Measurements from ENCODE around the gene CBY2. TPM values are rescaled to one million over a fixed set of nuclear protein-coding genes. Genes with fewer than 3 reads are reported as not detected.

The CBY2 gene
- total and polyA plus RNA-seq, 2 of the 4 experiments (the other 2 are of a cell fraction), result not detected

GRCh38 chr13:45662162-45662561, 40.0 kb upstream of the CBY2 start:
- H4K91ac ChIP-seq (ENCODE audit: insufficient read depth, low read depth, low read length), result no peak overlapping the region
- no peaks in the 10 kb centered on the region for H4K20me1 ChIP-seq (ENCODE audit: insufficient read depth, low read length)
- POLR2A ChIA-PET (ENCODE audit: unreplicated experiment), result no interaction called here
- H3K4ac ChIP-seq (ENCODE audit: low read depth, low read length), result no peak overlapping the region
- H4K5ac ChIP-seq (ENCODE audit: low read depth, low read length), result no peak overlapping the region
- intact Hi-C loops (cut with micrococcal nuclease) (no loop called here), dilution Hi-C loops (cut with HindIII; ENCODE audit: low sequenced_read_pairs, unreplicated experiment) (no loop called here), in situ Hi-C loops (cut with MboI; ENCODE audit: low sequenced_read_pairs) (no loop called here)
- no peak overlapping the region for H2AK9ac ChIP-seq (replicated peaks; ENCODE audit: low read depth, low read length, poor library complexity)
- no peaks in the 10 kb centered on the region for H3K9me3 ChIP-seq (ENCODE audit: control insufficient read depth, insufficient read depth, low read length)
- WGBS, 2 experiments (ENCODE audit: extremely low coverage in 2 of 2, insufficient read length in 1 of 2), result 0% methylated on average over 1 of the region's 1 CpG; no CpG with 5 or more reads in 1 of the 2 experiments
- H3K18ac ChIP-seq (ENCODE audit: low read depth, low read length), result no peak overlapping the region
- no peak overlapping the region for H2AK5ac ChIP-seq (ENCODE audit: low read depth, low read length)
- no peak overlapping the region for H3K4me3 ChIP-seq (ENCODE audit: insufficient read depth, low read depth, low read length)
- H3K9ac ChIP-seq (ENCODE audit: low read depth, low read length), result no peak overlapping the region
- H3K79me1 ChIP-seq (ENCODE audit: low read depth in 1 of 2, low read length in 2 of 2), result no peaks in the 10 kb centered on the region
- no peak overlapping the region for H2BK15ac ChIP-seq (ENCODE audit: low read depth, low read length)
- no peak overlapping the region for H4K8ac ChIP-seq (ENCODE audit: low read depth in 2 of 2, low read length in 2 of 2)
- H3K23ac ChIP-seq (ENCODE audit: low read depth, low read length), result no peak overlapping the region
- H2BK5ac ChIP-seq (ENCODE audit: low read depth, low read length, poor library complexity, severe bottlenecking), result no peak overlapping the region
- no peak overlapping the region for H3K4me2 ChIP-seq (ENCODE audit: low read depth, low read length)
- H2BK120ac ChIP-seq (ENCODE audit: low read depth, low read length), result no peak overlapping the region
- H2BK20ac ChIP-seq (ENCODE audit: low read depth, low read length), result no peak overlapping the region
- H2AFZ ChIP-seq (replicated peaks; ENCODE audit: low read length, poor library complexity), result no peak overlapping the region
- TF ChIP-seq MAZ (IDR thresholded peaks at IDR 0.05; ENCODE audit: borderline replicate concordance, low read depth, low read length), result no peak
- no peak for TF ChIP-seq SMC3 (IDR thresholded peaks at IDR 0.05; ENCODE audit: low read depth, low read length)
- TF ChIP-seq CHD1 (IDR thresholded peaks at IDR 0.05; ENCODE audit: low read depth, low read length), result no peak
- no peak for TF ChIP-seq BHLHE40 (IDR thresholded peaks at IDR 0.05; ENCODE audit: low read depth, low read length)
- no peak for TF ChIP-seq FOS (IDR thresholded peaks at IDR 0.05; ENCODE audit: low read depth, low read length)
- TF ChIP-seq MAFK (IDR thresholded peaks at IDR 0.05; ENCODE audit: low read depth, low read length), result no peak
- TF ChIP-seq RCOR1 (IDR thresholded peaks at IDR 0.05; ENCODE audit: insufficient replicate concordance, low read length), result no peak
- TF ChIP-seq USF2 (IDR thresholded peaks at IDR 0.05; ENCODE audit: low read depth, low read length), result no peak
- TF ChIP-seq CEBPB (IDR thresholded peaks at IDR 0.05; ENCODE audit: low read depth, low read length), result no peak
- no peak for TF ChIP-seq NFE2L2 (IDR thresholded peaks at IDR 0.05; ENCODE audit: low read depth, low read length)
- TF ChIP-seq, protein P1, sequence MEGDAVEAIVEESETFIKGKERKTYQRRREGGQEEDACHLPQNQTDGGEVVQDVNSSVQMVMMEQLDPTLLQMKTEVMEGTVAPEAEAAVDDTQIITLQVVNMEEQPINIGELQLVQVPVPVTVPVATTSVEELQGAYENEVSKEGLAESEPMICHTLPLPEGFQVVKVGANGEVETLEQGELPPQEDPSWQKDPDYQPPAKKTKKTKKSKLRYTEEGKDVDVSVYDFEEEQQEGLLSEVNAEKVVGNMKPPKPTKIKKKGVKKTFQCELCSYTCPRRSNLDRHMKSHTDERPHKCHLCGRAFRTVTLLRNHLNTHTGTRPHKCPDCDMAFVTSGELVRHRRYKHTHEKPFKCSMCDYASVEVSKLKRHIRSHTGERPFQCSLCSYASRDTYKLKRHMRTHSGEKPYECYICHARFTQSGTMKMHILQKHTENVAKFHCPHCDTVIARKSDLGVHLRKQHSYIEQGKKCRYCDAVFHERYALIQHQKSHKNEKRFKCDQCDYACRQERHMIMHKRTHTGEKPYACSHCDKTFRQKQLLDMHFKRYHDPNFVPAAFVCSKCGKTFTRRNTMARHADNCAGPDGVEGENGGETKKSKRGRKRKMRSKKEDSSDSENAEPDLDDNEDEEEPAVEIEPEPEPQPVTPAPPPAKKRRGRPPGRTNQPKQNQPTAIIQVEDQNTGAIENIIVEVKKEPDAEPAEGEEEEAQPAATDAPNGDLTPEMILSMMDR (conservative IDR thresholded peaks at IDR 0.05; ENCODE audit: low read depth, low read length), result no peak
- no peak for TF ChIP-seq ELK1 (IDR thresholded peaks at IDR 0.05; ENCODE audit: borderline replicate concordance, low read depth, low read length)
- TF ChIP-seq POLR2A (IDR thresholded peaks at IDR 0.05; ENCODE audit: low read depth, low read length), result no peak
- no peak for TF ChIP-seq RFX5 (IDR thresholded peaks at IDR 0.05; ENCODE audit: low read depth, low read length)
- no peak for TF ChIP-seq MXI1 (IDR thresholded peaks at IDR 0.05; ENCODE audit: borderline replicate concordance, low read depth, low read length)
- no peak for TF ChIP-seq RAD21 (IDR thresholded peaks at IDR 0.05; ENCODE audit: low read length)
- H3K36me3 ChIP-seq (ENCODE audit: control insufficient read depth, insufficient read depth, low read length), result no peaks in the 10 kb centered on the region
- H3K27me3 ChIP-seq (ENCODE audit: control insufficient read depth, insufficient read depth, low read length), result no peaks in the 10 kb centered on the region
- H3K4me1 ChIP-seq (ENCODE audit: control insufficient read depth, insufficient read depth, low read length), result no peaks in the 10 kb centered on the region
- CTCF ChIA-PET, result no interaction called here
- no peak overlapping the region for H3K14ac ChIP-seq (replicated peaks; ENCODE audit: low read depth, low read length)
- H3K56ac ChIP-seq (ENCODE audit: extremely low read depth, insufficient read depth, low read length), result no peak overlapping the region
- no TSS peak for BruUV-seq (replicated peaks)
- no peak for DNase-seq
- ATAC-seq (ENCODE audit: low read depth), result no peak
- H3K9me1 ChIP-seq (ENCODE audit: insufficient read depth, low read length), result no peaks in the 10 kb centered on the region
- no peak overlapping the region for H3K27ac ChIP-seq (ENCODE audit: insufficient read depth, low read length)

All from IMR-90 (cell line).